H9 (cell line): ENCODE results near the gene RALGAPA1. TPM values are rescaled to one million over a fixed set of nuclear protein-coding genes. Genes with fewer than 3 reads are reported as not detected.

ENCODE experiments used
- DNase-seq: peaks from one replicate; pipeline ENCODE4 v3.0.0-alpha.2; 2017
- H2AFZ ChIP-seq: one replicate; pipeline ENCODE4 v1.6.1; 2013; ENCODE audit warnings: mild to moderate bottlenecking, low read length, control low read depth, moderate library complexity
- H2AK5ac ChIP-seq: 2 replicates; pipeline ENCODE4 v1.6.1; 2013; ENCODE audit warnings: low read length, control low read depth, mixed read lengths; ENCODE audit not compliant: insufficient read length
- H2BK120ac ChIP-seq: one replicate; pipeline ENCODE4 v1.6.1; 2013; ENCODE audit warnings: low read depth, mild to moderate bottlenecking, low read length, control low read depth, inconsistent platforms; ENCODE audit not compliant: poor library complexity, severe bottlenecking
- H2BK12ac ChIP-seq: 2 replicates; pipeline ENCODE4 v1.6.1; 2013; ENCODE audit warnings: low read length, control low read depth, mixed read lengths, low read depth; ENCODE audit not compliant: insufficient read length
- H2BK15ac ChIP-seq: 2 replicates; pipeline ENCODE4 v1.6.1; 2013; ENCODE audit warnings: low read depth, low read length, control low read depth
- H2BK20ac ChIP-seq: one replicate; pipeline ENCODE4 v1.6.1; 2013; ENCODE audit warnings: low read depth, mild to moderate bottlenecking, low read length, control low read depth, inconsistent platforms; ENCODE audit not compliant: poor library complexity, severe bottlenecking
- H2BK5ac ChIP-seq: 2 replicates; pipeline ENCODE4 v1.6.1; 2013; ENCODE audit warnings: low read length, control low read depth, mixed read lengths; ENCODE audit not compliant: insufficient read length
- H3K14ac ChIP-seq: 2 replicates; pipeline ENCODE4 v1.6.1; 2013; ENCODE audit warnings: low read length, control low read depth; ENCODE audit not compliant: insufficient read depth
- H3K18ac ChIP-seq: 2 replicates; pipeline ENCODE4 v1.6.1; 2013; ENCODE audit warnings: low read depth, mild to moderate bottlenecking, mixed read lengths, low read length, control low read depth; ENCODE audit not compliant: insufficient read length
- H3K23ac ChIP-seq: 2 replicates; pipeline ENCODE4 v1.6.1; 2013; ENCODE audit warnings: low read length, control low read depth, mixed read lengths, low read depth; ENCODE audit not compliant: insufficient read length
- H3K23me2 ChIP-seq: 2 replicates; pipeline ENCODE4 v1.6.1; 2013; ENCODE audit warnings: low read depth, mild to moderate bottlenecking, mixed read lengths, low read length, control low read depth; ENCODE audit not compliant: insufficient read length, poor library complexity, severe bottlenecking
- H3K27ac ChIP-seq: 2 replicates; pipeline ENCODE4 v1.5.1; 2013; ENCODE audit warnings: low read length, control low read depth, mixed read lengths, low read depth; ENCODE audit not compliant: insufficient read length
- H3K27me3 ChIP-seq: 2 replicates; pipeline ENCODE4 v1.6.1; 2013; ENCODE audit warnings: low read length, control low read depth, inconsistent platforms; ENCODE audit not compliant: insufficient read depth
- H3K4ac ChIP-seq: 2 replicates; pipeline ENCODE4 v1.6.1; 2013; ENCODE audit warnings: low read depth, mild to moderate bottlenecking, control low read depth, inconsistent platforms, low read length, moderate library complexity
- H3K4me1 ChIP-seq: 2 replicates; pipeline ENCODE4 v1.6.1; 2013; ENCODE audit warnings: low read length, control low read depth, inconsistent platforms; ENCODE audit not compliant: insufficient read depth
- H3K4me2 ChIP-seq: 2 replicates; pipeline ENCODE4 v1.6.1; 2013; ENCODE audit warnings: low read length, control low read depth, mixed read lengths; ENCODE audit not compliant: insufficient read length, insufficient read depth
- H3K56ac ChIP-seq: 2 replicates; pipeline ENCODE4 v1.6.1; 2013; ENCODE audit warnings: low read depth, mild to moderate bottlenecking, mixed read lengths, low read length, control low read depth; ENCODE audit not compliant: insufficient read length
- H3K79me1 ChIP-seq: 2 replicates; pipeline ENCODE4 v1.6.1; 2013; ENCODE audit warnings: low read depth, mild to moderate bottlenecking, moderate library complexity, low read length, control low read depth, inconsistent platforms; ENCODE audit not compliant: insufficient read depth, poor library complexity, severe bottlenecking
- H3K79me2 ChIP-seq: 2 replicates; pipeline ENCODE4 v1.6.1; 2013; ENCODE audit warnings: low read length, control low read depth, inconsistent platforms; ENCODE audit not compliant: insufficient read depth
- H3K9ac ChIP-seq: 2 replicates; pipeline ENCODE4 v1.6.1; 2013; ENCODE audit warnings: low read length, control low read depth, mixed read lengths; ENCODE audit not compliant: insufficient read length; ENCODE audit errors: extremely low read depth
- H3K9me3 ChIP-seq: one replicate; pipeline ENCODE4 v1.6.1; 2013; ENCODE audit warnings: low read depth, low read length, inconsistent platforms; ENCODE audit not compliant: control insufficient read depth
- H3T11ph ChIP-seq: one replicate; pipeline ENCODE4 v1.6.1; 2013; ENCODE audit warnings: mild to moderate bottlenecking, low read length, control low read depth, inconsistent platforms
- H4K20me1 ChIP-seq: one replicate; pipeline ENCODE4 v1.6.1; 2013; ENCODE audit not compliant: control insufficient read depth, insufficient read length, insufficient read depth
- H4K5ac ChIP-seq: 2 replicates; pipeline ENCODE4 v1.6.1; 2013; ENCODE audit warnings: low read depth, mild to moderate bottlenecking, mixed read lengths, low read length, control low read depth; ENCODE audit not compliant: insufficient read length
- H4K8ac ChIP-seq: replicated peaks from 2 replicates; pipeline ENCODE4 v1.6.1; 2013; ENCODE audit warnings: low read length, control low read depth, mixed read lengths, low read depth; ENCODE audit not compliant: insufficient read length
- H4K91ac ChIP-seq: 2 replicates; pipeline ENCODE4 v1.6.1; 2013; ENCODE audit warnings: low read depth, mild to moderate bottlenecking, moderate library complexity, mixed read lengths, low read length, control low read depth; ENCODE audit not compliant: insufficient read length
- H3K27ac Mint-ChIP-seq, 3 experiments: 2 replicates in 2 of 3; 3 replicates in 1 of 3; pipeline ENCODE4 v1.8.0; 2020 to 2021; ENCODE audit warnings: mixed read lengths in 3 of 3, mild to moderate bottlenecking in 1 of 3, moderate library complexity in 1 of 3
- H3K27me3 Mint-ChIP-seq: 2 replicates; pipeline ENCODE4 v1.8.0; 2021; ENCODE audit warnings: low read depth, mild to moderate bottlenecking, moderate library complexity, mixed read lengths
- H3K36me3 Mint-ChIP-seq, 3 experiments: 2 replicates in 2 of 3; 3 replicates in 1 of 3; pipeline ENCODE4 v1.8.0; 2020 to 2021; ENCODE audit warnings: low read depth in 3 of 3, mixed read lengths in 3 of 3; ENCODE audit not compliant: insufficient read depth in 1 of 3
- H3K4me1 Mint-ChIP-seq, 2 experiments: 2 replicates each; pipeline ENCODE4 v1.8.0; 2020; ENCODE audit warnings: mixed read lengths in 2 of 2
- H3K4me3 Mint-ChIP-seq, 2 experiments: 2 replicates in 1 of 2; 3 replicates in 1 of 2; pipeline ENCODE4 v1.8.0; 2020 to 2021; ENCODE audit warnings: mild to moderate bottlenecking in 2 of 2, mixed read lengths in 2 of 2, moderate library complexity in 1 of 2
- H3K9me3 Mint-ChIP-seq, 2 experiments: 2 replicates in 1 of 2; 3 replicates in 1 of 2; pipeline ENCODE4 v1.8.0; 2020; ENCODE audit warnings: mild to moderate bottlenecking in 2 of 2, mixed read lengths in 2 of 2, moderate library complexity in 1 of 2
- WGBS: extraction: QIAGEN DNeasy Blood & Tissue Kit; methylation state at CpG from one replicate; pipeline ENCODE4 v1.1.7; 2013; ENCODE audit warnings: missing lambda C conversion rate, low lambda C conversion rate, mixed read lengths; ENCODE audit not compliant: insufficient read length; ENCODE audit errors: extremely low coverage; 5-methylcytosine and 5-hydroxymethylcytosine counted together
- total RNA-seq: library from RNA; stranded (reverse); gene quantifications from 2 replicates; pipeline ENCODE4 v1.2.1, GENCODE V29; 2021
- TF ChIP-seq, protein P1 (sequence below): fragments of 200-600 bp; sonication (generic); conservative IDR thresholded peaks from 3 replicates; pipeline ENCODE4 v1.8.0; 2021; ENCODE audit warnings: antibody characterized with exemption, mild to moderate bottlenecking

Gene RALGAPA1
- total RNA-seq, 1 experiment from 2014 or later: 29.8 TPM

- no peak overlapping the region for H3T11ph ChIP-seq
- no peak overlapping the region for H3K4ac ChIP-seq
- Mint-ChIP-seq H3K27ac (no peak overlapping the region), H3K27me3 (no peaks in the 10 kb centered on the region), H3K36me3 (no peaks in the 10 kb centered on the region; a peak in 1 of 7 replicates), H3K4me3 (no peak overlapping the region), H3K4me1 (no peaks in the 10 kb centered on the region), H3K9me3 (no peaks in the 10 kb centered on the region; a peak in 1 of 5 replicates)
- no peak overlapping the region for H4K5ac ChIP-seq
- no peak overlapping the region for H3K4me2 ChIP-seq
- no peak for DNase-seq
- H3K9me3 ChIP-seq: no peaks in the 10 kb centered on the region
- no peak overlapping the region for H2BK20ac ChIP-seq
- H3K79me2 ChIP-seq: no peaks in the 10 kb centered on the region
- H2BK5ac ChIP-seq: no peak overlapping the region
- H3K79me1 ChIP-seq: no peaks in the 10 kb centered on the region
- H2BK120ac ChIP-seq: no peak overlapping the region
- no peaks in the 10 kb centered on the region for H3K27me3 ChIP-seq
- WGBS: no CpG with 5 or more reads among the region's 1 CpG
- no peak overlapping the region for H3K18ac ChIP-seq
- H2AFZ ChIP-seq: no peak overlapping the region
- H3K23ac ChIP-seq: no peak overlapping the region
- no peak overlapping the region for H3K9ac ChIP-seq
- no peak overlapping the region for H2BK12ac ChIP-seq
- no peaks in the 10 kb centered on the region for H3K23me2 ChIP-seq
- H3K14ac ChIP-seq: no peak overlapping the region
- H3K56ac ChIP-seq: no peak overlapping the region
- H4K91ac ChIP-seq: no peak overlapping the region
- no peaks in the 10 kb centered on the region for H3K4me1 ChIP-seq
- no peak overlapping the region for H2AK5ac ChIP-seq
- no peak overlapping the region for H3K27ac ChIP-seq
- no peak overlapping the region for H4K8ac ChIP-seq
- H2BK15ac ChIP-seq: no peak overlapping the region
- TF ChIP-seq, protein P1, sequence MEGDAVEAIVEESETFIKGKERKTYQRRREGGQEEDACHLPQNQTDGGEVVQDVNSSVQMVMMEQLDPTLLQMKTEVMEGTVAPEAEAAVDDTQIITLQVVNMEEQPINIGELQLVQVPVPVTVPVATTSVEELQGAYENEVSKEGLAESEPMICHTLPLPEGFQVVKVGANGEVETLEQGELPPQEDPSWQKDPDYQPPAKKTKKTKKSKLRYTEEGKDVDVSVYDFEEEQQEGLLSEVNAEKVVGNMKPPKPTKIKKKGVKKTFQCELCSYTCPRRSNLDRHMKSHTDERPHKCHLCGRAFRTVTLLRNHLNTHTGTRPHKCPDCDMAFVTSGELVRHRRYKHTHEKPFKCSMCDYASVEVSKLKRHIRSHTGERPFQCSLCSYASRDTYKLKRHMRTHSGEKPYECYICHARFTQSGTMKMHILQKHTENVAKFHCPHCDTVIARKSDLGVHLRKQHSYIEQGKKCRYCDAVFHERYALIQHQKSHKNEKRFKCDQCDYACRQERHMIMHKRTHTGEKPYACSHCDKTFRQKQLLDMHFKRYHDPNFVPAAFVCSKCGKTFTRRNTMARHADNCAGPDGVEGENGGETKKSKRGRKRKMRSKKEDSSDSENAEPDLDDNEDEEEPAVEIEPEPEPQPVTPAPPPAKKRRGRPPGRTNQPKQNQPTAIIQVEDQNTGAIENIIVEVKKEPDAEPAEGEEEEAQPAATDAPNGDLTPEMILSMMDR: no peak
- H4K20me1 ChIP-seq: no peaks in the 10 kb centered on the region
Observed at GRCh38 chr14:35576856-35577255, 232.2 kb downstream of the RALGAPA1 start.
